NCI-H774 (cell line): ENCODE data around the gene TOX3.

Experiments
- DNase-seq: peaks from one replicate; lab custom pipeline; 2025; lab: John Stamatoyannopoulos, UW

TOX3 gene

GRCh38 chr16:52563767-52564611, 17.0 kb upstream of the TOX3 start:
- DNase-seq = no peak

- no peak for DNase-seq
Observed at GRCh38 chr16:52562770-52563169, 15.8 kb upstream of the TOX3 start.

GRCh38 chr16:52561910-52562741, 15.2 kb upstream of the TOX3 start:
- peak; percentile 90 for DNase-seq

- DNase-seq = no peak
Observed at GRCh38 chr16:52558448-52558847, 11.5 kb upstream of the TOX3 start.

- DNase-seq = no peak
Observed at GRCh38 chr16:52557236-52557635, 10.3 kb upstream of the TOX3 start.

- DNase-seq = no peak
Observed at GRCh38 chr16:52556083-52556482, 9.1 kb upstream of the TOX3 start.

- DNase-seq = no peak
Observed at GRCh38 chr16:52555572-52555971, 8.6 kb upstream of the TOX3 start.

- DNase-seq = no peak
Observed at GRCh38 chr16:52554334-52554733, 7.4 kb upstream of the TOX3 start.

- no peak for DNase-seq
Observed at GRCh38 chr16:52553322-52553721, 6.4 kb upstream of the TOX3 start.

GRCh38 chr16:52552643-52553042, 5.7 kb upstream of the TOX3 start:
- DNase-seq = peak; percentile 82

GRCh38 chr16:52549011-52549692, 2.2 kb upstream of the TOX3 start:
- DNase-seq = no peak

GRCh38 chr16:52548261-52549010, 1.5 kb upstream of the TOX3 start:
- DNase-seq = no peak

- no peak for DNase-seq
Observed at GRCh38 chr16:52547834-52548215, 882 bp upstream of the TOX3 start.

GRCh38 chr16:52546291-52547003, 496 bp downstream of the TOX3 start:
- DNase-seq = peak; percentile 64

- DNase-seq = no peak
Observed at GRCh38 chr16:52545898-52546266, 1.1 kb downstream of the TOX3 start.

GRCh38 chr16:52545222-52545897, 1.6 kb downstream of the TOX3 start:
- no peak for DNase-seq

GRCh38 chr16:52544703-52545102, 2.2 kb downstream of the TOX3 start:
- no peak for DNase-seq

- DNase-seq = no peak
Observed at GRCh38 chr16:52543654-52544053, 3.3 kb downstream of the TOX3 start.

GRCh38 chr16:52540910-52541309, 6.0 kb downstream of the TOX3 start:
- no peak for DNase-seq

GRCh38 chr16:52539191-52539590, 7.8 kb downstream of the TOX3 start:
- no peak for DNase-seq

- no peak for DNase-seq
Observed at GRCh38 chr16:52538511-52538910, 8.4 kb downstream of the TOX3 start.
